ENCODE measurements around the gene DTWD2.

DNA sequence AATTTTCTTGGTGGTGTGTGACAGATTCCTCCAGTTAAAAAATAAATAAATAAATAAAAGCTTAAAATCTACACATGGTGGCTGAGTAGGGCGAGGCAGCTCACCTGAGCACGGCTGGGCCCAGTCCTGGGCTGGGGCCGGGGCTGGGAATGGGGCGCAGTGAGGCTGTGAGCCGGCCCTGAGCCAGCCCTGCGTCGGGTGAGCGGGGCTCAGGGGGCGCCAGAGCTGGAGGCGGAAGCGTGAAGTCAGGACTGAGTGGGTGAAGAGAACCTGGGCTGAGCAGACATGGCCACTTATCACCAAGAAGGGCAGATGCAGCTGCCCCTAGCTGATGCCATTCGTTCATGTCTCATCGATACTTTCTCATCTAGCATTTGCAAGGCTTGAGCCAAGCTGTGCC, 22.8 kb upstream of the DTWD2 start:
- TF ChIP-seq CTCF (IDR thresholded peaks at IDR 0.05) (no peak), POLR2A (IDR thresholded peaks at IDR 0.05) (no peak)

All from adrenal gland (tissue), 5 donors.